ENCODE data around the gene NATD1.
"Not testable (repeated sequence)": the region's sequence is repeated elsewhere in the genome, so short reads cannot be mapped to it uniquely, and the experiment has no call there.

The NATD1 gene

DNA sequence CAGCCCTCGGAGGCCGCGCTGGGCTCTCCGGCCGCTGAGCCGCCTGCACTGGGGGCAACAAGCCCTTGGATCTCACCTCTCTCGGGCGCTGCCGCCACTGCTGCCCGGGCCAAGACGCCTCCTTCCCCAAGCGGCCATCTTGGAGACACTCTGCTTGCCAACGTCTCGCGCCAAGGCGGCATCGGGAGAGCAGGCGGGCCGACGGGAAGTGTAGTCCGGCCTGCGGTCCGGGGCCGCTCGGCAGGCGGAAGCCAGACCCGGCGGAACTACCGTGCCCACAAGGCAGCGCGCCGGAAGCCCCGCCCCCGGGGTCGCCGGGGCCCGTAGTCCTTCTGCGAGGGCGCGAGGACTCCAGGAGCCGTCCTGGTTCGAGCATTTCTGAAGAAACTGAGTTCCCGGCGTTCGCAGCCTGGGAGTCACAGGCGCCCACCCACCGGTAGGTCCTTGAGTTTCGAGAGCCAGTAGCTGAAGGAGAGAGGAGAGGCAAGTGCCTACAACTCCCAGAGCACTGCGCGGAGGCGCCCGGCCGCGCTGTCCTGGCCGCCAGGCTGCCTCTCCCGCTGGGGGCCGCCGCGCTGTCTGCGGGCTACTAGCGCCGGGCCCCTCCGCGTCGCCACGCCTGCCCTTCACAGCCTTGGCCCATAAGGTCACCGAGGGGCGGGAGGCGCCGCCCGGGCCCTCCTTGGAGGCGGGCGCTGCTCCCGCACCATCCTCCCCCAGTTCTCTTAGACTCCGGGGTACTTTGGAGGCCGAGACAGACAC lies 39.0 kb downstream of the NATD1 start, which contains the start of gene TMEM11:
Gene TMEM11 (minus strand): TSS at position 147 of the 762 bp plus-strand sequence. CDS start 9 bp downstream, at position 138.
- DNase-seq, result peak; percentile 96

DNA sequence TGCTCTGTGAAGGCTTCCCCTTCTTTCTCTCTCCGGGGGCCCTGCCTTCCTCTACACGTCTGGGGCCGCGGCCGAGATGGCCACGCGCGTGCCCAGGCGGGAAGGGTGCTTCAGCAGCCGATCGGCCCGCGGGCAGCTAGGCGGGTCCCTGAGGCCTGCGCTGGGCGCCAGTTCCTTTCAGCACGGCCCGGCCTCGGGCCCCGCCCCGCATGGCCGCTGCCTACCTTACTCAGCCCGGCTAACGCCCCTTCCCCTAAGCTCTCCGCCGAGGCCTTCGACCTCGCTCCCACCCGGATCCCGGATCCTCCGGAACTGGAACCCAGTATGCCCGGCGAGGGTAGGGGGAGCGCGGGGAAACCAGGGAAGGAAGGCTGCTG lies 39.6 kb downstream of the NATD1 start:
- no peak for DNase-seq

DNA sequence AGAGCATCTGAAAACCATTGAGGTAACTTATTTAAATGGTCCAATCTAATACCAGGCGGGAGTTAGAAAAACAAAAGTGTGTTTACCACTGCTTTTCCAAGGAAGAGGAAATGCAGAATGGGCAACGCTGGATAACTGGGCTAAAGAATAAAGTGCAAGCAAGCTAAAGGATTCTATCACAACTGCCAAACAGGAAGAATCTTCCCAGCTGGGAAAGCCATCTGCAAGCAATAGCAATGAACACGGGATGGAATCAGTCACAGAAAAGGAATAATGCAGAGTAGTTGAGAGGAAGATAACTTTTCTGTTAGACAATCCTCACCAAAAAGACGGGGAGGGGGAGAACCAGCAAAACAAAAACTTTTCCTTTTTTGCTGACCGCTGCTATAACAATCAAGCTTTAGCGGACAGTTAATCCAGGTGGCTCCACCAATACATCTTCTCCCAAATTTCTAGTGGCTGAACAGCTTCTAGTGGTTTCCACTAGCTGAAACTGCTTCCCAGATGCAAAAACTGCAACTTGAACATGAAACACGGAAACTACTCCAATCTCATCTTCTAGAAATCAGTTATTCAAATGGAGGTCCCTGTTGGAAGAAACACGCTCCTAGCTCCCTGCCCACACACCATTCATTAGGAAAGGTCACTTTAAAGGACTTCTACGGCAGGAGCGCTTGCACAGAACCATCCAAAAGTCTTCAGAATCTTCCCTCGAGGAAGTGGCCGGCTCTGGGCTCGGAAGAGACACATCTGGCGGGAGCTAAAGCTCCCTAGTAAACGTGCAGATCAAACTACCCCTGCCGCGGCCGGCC lies 40.2 kb downstream of the NATD1 start:
- DNase-seq, result no peak

DNA sequence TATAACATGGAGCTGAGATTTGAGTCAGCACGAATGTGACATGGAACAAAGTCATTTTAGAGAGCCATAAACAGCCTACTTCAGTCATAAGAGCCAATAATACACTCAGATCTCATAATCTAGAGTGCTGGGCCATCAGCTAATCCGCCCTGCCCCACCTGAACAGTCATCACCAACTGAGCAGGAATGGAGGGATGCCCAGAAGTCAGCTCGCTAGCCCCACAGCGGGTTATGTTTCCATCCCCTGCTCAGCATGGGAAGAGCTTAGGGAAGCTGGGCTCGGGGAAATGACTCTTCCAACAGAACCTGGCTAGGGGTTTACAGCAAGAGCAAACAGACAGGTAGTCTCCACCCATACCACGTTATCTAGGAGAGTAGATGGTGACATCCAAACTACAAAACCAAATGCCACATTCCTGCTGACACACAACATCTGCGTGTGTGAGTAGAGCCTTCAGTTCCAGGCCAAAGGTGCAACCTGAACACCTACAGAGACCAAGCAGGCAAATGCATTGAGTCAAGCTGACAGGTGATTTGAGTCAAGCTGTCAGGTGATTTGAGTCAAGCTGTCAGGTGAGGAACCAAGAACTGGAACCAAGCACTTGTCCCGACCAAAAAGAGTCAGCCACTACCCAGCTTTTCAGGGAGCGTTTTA lies 41.3 kb downstream of the NATD1 start:
- DNase-seq, result no peak

DNA sequence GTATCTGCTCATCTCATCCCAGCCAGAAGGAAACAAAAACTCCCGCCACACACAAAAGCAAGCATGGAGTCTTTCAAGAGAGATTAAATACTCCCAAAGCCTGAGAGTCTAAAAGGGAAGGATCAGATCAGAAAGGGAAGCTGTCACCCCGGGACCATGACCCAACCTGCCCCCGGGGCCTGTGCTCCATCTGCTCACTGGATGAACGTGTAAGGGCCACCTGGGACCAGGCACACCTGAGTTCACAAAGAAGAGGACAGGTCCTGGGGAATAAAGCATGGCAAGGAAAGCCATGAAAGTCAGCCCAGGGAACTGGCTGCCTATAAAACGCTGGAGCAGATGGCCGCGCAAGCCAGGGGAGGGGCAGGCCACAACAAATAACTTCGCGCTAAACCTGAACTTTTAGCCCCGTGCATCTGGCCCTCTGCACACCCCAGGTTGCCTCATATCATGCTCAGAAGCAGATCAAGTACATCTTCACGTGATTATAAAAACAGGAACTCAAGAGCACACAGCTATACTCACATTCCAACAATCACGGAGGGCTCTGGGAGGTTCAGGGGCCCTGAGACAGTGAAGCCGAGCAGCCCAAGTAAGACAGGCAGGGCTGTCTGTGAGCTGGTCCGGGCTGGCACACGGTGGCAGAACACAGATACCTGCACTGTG lies 42.7 kb downstream of the NATD1 start:
- DNase-seq, result no peak

DNA sequence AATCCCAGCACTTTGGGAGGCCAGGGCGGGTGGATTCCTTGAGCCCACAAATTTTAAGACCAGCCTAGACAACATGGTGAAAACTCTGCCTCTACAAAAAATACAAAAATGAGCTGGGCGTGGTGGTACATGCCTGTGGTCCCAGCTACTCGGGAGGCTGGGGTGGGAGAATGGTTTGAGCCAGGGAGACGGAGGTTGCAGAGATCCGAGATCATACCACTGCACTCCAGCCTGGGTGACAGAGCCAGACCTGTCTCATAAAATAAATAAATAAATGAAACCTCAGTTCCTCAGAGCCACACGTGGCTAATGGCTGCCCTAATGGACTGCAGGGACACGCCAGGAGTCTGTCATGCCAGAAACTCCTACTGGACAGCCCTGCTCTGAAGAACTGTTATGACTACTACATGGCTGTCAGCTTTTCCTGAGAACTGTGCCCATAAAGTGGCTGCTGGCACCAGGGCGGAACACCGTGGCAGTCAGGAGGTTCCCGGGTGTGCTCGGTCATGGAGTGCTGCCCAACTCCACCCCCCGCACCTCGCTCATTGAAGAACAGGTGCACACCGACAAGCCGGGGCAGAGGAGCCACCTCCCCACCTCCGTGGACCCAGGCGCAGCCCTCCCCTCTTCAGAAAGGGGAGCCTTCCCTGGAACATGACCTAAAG lies 43.6 kb downstream of the NATD1 start:
- no peak for DNase-seq

DNA sequence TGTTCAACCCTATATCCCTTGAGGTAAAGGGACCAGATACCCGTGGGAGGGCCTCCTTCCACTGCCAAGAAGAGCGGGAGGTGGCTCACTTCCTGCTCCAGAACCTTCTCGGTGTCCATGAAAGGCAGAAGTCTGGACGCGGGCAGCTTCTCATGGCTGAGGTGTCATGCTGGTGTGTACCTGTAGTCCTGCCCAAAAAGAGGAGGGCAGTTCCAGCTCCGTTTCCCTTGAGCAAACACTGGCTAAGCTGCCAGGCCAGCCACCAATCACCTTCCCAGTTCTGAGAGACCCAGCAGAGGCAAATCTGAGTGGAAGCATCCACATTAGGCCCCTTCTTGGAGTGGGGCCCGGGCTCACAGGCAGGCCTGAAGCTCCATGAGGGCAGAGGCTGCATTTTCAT lies 44.9 kb downstream of the NATD1 start:
- no peak for DNase-seq

DNA sequence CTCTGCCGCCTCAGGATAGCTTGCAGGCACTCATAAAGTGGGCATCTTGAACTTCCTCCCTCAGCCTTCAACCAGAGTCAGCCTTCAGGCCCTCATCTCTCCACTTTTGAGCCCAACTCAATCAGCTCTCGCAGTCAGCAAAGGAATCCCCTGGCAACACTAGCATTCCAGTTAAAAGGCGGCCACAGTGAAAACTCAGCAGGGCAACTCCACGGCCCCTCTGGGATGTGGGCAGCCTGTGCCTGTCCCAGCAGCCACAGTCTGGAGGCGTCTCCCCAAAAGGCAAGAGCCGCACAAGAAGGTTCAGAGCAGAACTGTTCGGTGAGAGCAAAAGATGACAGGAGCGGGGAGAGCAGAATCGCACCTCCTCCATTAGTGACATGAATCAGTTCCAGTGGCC lies 48.3 kb downstream of the NATD1 start:
- no peak for DNase-seq

DNA sequence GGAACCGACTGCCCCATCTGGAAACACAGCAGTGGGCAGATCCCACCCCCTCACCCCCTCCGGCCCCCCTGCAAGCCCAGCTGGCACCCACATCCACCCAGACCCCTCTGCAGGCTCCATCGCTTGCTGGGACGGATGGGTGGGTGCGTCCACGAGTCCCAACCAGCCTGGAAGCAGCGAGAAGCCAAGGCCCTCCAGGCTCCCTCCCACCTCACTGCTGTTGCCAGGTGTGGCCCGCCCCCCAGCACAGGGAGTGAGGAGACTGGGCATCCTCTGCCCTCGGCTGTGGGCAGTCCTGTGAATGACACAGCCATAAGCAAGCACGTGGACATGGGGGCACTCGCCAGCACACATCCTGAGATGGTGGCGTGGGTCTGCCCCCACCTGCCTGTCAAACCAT lies 50.7 kb downstream of the NATD1 start:
- DNase-seq, result no peak

DNA sequence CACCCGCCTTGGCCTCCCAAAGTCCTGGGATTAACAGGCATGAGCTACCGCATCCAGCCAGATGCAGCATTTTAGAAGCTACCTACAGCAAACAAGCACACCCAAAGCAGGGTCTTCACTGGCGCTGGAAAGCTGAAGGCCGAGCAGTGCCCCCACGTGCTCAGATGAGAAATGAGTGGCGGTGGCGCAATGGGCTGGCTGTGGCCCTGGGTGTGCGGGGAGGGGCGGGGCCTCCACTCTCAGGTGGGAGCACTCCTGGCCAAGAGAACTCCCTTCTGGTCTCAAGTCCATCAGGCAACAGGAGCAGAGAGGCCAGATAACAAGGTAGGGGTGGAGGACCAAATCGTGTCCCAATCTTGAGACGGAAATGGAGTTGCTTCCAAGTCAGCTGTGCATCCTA lies 51.3 kb downstream of the NATD1 start:
- DNase-seq, result no peak

DNA sequence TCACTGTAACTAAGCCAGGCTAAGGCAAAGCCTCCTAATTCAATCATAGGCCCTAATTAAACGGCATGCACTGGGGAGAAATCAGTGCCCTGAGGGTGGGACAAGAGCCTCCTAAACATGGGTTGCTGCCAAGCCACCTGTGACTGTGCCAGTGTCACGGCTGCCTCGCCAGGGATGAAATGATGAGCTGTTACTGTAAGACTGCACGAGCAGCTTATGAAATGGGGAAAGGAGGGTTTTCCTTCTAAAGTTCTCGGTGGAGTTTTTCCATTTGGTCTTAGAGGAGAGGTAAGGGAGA lies 52.0 kb downstream of the NATD1 start:
- DNase-seq, result no peak

DNA sequence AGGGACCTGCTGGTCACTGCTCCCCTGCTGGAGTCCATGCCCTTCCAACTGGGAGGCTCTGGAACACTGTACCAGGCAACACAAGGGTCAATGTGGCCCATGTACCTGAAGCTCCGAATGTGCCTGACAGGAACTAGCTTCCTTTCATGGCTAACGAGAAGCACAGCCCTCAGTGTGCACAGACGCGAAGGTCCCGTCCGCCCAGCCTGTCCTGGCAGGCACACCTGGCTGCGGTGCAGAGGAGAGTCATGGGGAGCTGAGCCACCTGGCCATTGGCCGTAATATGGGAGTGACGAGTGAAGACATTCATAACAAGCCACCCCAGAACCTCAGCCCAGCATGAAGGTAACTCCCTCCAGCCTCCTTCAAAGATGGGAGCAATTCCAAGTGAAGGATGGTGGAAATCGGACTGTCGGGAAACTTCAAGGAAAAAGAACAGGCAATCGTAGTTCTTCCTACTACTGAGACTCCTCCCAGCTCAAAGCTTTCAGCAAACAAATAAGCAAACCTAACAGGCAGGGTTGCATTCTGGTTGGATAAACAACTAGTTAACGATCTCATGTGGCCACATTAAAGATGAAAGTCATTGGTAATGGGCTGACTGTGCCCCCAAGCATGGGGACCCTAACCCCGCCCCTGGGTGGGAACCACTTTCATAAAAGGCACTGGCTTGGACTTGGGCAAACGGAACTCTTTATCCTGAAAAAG lies 52.5 kb downstream of the NATD1 start:
- DNase-seq, result no peak

DNA sequence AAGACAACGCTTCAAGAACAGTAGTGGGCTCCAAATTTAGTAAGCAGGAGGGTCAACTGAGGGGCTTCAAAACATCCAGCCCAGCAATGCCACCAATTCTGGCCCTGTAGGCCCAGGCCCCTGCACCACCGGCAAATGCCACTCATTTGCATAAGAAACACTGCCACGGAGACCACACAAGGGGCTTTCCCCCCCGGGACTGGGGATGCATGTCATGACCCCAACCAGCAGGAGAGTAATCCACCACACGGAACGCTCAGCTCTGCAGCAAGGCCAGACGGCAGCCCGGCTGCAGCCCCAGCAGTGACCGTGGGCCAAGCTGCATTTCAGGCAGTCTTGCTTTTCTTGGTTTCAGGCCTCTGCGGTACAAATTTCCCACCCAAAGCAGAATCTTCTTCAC lies 53.4 kb downstream of the NATD1 start:
- DNase-seq, result no peak

DNA sequence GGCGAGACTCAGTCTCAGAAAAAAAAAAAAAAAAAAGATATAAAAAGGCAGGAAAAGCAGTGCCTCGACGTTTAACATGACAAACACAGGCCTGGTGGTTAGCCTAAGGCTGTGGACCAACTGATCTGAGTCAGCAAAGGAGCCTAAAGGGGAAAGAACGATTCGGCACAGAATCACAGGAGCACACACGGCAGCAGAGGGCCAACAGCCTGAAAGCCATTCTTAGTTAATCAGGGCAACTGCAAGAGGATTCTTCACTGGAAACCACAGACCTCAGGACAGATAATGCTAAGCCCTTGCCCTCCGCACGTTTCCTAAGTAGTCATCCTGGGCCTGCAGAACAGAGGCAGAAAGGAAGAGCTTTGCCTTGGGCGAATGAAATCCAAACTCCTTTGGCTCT lies 53.9 kb downstream of the NATD1 start:
- DNase-seq, result no peak

DNA sequence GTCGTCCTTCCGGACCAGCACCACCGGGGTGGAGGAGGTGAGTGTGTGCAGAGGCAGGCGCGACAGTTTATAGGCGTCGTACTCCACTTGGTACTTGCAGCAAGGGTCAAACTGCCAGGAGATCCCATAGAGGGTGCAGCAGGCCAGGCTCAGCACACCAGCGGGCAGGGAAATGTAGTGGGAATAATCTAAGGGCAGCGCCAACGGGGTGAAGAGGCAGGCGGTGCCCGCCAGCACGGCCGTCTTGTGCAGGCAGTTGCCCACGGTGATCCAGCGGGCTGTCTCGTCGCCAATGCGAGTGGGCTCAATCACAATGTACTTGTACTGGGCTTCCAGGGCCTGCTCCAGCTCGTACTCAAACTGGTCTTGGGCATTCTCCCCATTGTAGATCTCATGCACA lies 54.8 kb downstream of the NATD1 start:
- no peak for DNase-seq

DNA sequence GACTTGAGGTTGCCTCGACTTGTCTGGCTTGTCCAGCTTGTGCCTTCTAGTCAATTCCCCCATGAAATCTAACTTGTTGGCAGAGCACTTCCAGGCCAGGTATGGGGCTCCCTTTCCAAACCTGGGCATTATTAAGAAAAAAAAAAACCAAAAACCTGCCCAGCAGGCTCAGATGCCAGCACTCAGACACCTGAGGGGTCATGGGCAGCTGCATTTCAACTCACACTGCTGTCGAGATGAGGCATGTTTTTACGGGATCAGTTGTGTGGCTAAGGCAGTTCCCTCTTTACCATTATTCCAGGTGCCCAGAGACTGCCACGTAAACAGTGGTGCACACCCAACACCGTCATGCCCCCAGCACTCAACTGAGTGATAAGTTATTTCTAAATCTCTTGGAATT lies 57.1 kb downstream of the NATD1 start:
- DNase-seq, result no peak

DNA sequence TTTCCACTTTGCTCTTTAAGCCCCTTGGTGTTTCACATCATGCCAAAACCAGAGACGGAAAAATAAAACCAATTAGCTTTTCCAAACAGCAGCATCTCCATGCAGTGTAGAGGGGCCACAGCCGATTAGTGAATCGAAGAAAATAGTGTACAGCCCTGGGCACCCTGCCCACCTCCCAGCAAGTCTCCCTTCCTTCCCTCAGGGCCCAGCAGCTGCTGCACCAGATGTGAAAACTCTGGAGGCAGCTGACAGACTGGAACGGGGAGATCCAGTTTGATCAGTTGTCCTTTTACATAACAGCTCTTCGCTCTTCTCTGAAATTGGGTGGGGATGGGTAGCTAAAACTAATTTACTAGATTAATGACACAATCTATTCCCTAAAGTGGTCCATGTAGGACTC lies 58.5 kb downstream of the NATD1 start:
- DNase-seq, result no peak

DNA sequence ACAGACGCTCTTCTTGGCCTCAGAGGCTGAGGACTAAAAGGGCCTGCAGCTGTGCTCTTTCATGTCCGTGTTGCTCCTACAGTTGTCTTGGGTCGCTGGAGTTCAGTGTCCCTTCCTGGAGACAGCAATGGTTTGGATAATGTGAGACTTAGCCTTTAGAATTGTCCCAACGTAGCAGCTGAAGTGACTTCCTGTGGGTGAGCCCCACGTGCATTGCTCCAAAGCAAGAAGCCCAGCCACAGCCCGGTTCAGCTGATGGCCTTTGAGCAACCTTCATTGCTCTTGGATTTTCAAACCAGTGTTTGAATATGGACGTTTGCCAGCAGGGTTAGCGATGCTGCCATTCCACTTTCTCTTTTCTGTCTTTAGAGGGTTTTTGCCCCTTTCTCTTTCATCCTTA lies 59.0 kb downstream of the NATD1 start:
- no peak for DNase-seq

DNA sequence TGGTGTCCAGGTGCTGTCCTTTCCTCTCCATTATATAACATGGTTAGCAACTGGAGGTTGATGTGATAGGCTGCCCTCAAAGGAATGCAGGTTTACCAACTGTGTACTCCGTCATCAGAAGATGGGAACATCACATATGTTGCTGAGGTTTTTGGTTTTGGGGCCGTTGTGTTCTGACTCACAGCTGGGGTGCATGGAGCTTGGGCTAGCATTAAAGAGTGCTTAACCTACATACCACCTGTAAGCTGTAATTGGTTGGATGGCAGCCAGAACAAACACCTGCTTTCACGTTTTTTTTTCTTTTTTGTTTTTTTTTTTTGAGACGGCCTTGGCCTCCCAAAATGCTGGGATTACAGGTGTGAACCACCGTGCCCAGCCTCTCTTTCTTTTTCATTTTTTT lies 60.2 kb downstream of the NATD1 start:
- no peak for DNase-seq

DNA sequence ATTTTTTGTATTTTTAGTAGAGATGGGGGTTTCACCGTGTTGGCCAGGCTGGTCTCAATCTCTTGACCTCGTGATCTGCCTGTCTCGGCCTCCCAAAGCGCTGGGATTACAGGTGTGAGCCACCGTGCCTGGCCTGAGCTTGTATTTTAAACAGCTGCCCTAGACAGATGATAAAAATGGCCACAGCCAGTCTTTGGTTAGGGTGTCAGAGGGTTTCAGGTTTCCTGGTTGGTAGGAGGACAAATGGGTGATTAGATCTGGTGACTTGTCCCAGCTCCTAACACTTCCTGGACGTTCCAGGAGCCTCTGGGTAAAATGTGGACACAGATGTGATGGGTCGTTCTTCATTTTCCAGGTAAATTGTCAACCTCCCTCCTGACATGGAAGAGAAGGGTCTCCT lies 60.8 kb downstream of the NATD1 start:
- DNase-seq, result not testable (repeated sequence)

DNA sequence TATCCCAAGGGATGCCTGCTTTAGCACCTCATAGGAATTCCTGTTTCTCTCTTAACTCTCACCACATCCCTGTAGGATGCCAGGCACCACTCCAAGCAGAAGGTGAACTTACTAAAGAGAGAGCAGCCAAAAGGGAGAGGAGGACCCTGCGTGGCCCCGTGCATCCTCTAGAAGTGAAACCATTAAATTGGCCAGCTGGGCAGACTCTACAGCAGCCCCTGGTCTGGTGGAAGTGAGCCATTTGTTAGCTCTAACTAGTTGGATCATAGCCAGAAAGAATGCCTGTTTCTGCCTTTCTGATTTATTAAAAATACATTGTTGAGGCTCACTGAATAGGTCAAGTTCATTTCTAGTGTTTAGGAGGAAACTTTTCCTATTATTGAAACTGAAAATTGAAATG lies 61.5 kb downstream of the NATD1 start:
- DNase-seq, result no peak

DNA sequence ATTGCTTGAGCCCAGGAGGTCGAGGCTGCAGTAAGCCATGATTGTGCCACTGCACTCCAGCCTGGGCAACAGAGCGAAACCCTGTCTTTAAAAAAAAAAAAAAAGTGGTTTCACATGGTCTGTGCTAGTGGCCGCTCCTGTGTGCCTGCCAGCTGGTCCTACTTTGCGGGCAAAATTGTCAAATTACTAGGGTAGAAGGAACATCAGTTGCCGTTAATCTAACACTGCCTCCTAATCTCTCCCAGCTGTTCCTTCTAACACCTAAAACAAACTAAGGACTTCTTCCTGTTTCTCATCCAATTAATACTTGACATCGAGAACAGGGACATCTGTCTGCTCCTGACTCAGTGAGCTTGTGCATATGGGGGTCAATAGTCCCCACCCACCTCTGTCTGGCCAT lies 63.1 kb downstream of the NATD1 start:
- DNase-seq, result no peak

Data from activated CD4-positive, CD25-positive, alpha-beta regulatory T cell treated with anti-CD3 and anti-CD28 coated beads, Interleukin-2, amount 50 U/mL, for 72 hours (primary cell).